Natural killer cell (primary cell): ENCODE data around the gene FBXW2. TPM values are rescaled to one million over a fixed set of nuclear protein-coding genes. Genes with fewer than 3 reads are reported as not detected.

Experiments
- ATAC-seq, 3 donors: fragments of 150-1000 bp in 2 of 3; fragments of 200-7000 bp in 1 of 3; cut with Tn5 transposase; 1 replicate in 1 of 3; 2 replicates in 2 of 3; pipeline ENCODE4 v1.10.0; 2021; ENCODE audit warnings: mild to moderate bottlenecking in 2 of 3, moderate library complexity in 2 of 3
- DNase-seq, 2 donors: peaks; one replicate each; pipeline versions ENCODE4 v3.0.0 to v3.0.0-alpha.2; 2013 to 2021; ENCODE audit warnings: mixed read lengths in 1 of 2
- H3K27ac ChIP-seq: one replicate; pipeline ENCODE4 v1.5.1; 2013; ENCODE audit warnings: mild to moderate bottlenecking, low read length
- H3K27me3 ChIP-seq: one replicate; pipeline ENCODE4 v1.6.1; 2013; ENCODE audit warnings: low read length; ENCODE audit not compliant: control insufficient read depth, insufficient read depth
- H3K36me3 ChIP-seq: one replicate; pipeline ENCODE4 v1.6.1; 2013; ENCODE audit warnings: low read length; ENCODE audit not compliant: control insufficient read depth, insufficient read depth
- H3K4me1 ChIP-seq: one replicate; pipeline ENCODE4 v1.6.1; 2013; ENCODE audit warnings: low read length; ENCODE audit not compliant: control insufficient read depth, insufficient read depth
- H3K4me3 ChIP-seq: one replicate; pipeline ENCODE4 v1.5.1; 2013; ENCODE audit warnings: low read length
- H3K9me3 ChIP-seq: one replicate; pipeline ENCODE4 v1.6.1; 2013; ENCODE audit warnings: low read length; ENCODE audit not compliant: control insufficient read depth, insufficient read depth
- H3K27ac Mint-ChIP-seq, 2 donors: one replicate each; pipeline ENCODE4 v1.8.0; 2022; ENCODE audit warnings: mild to moderate bottlenecking in 2 of 2, mixed read lengths in 2 of 2, moderate library complexity in 1 of 2
- H3K27me3 Mint-ChIP-seq, 2 donors: one replicate each; pipeline ENCODE4 v1.8.0; 2022; ENCODE audit warnings: low read depth in 2 of 2, mixed read lengths in 2 of 2
- H3K36me3 Mint-ChIP-seq: one replicate; pipeline ENCODE4 v1.8.0; 2022; ENCODE audit warnings: mixed read lengths
- H3K4me1 Mint-ChIP-seq, 2 donors: one replicate each; pipeline ENCODE4 v1.8.0; 2022; ENCODE audit warnings: mixed read lengths in 2 of 2
- H3K4me3 Mint-ChIP-seq: one replicate; pipeline ENCODE4 v1.8.0; 2022; ENCODE audit warnings: mild to moderate bottlenecking, moderate library complexity, mixed read lengths
- H3K9me3 Mint-ChIP-seq, 2 donors: one replicate each; pipeline ENCODE4 v1.8.0; 2022; ENCODE audit warnings: mixed read lengths in 2 of 2
- CTCF ChIP-seq: fragments of 200-600 bp; IDR thresholded peaks from one replicate; pipeline ENCODE4 v1.8.0; 2022; ENCODE audit warnings: antibody characterized with exemption
- WGBS: methylation state at CpG from one replicate; pipeline ENCODE4 v1.1.7; 2013; ENCODE audit warnings: missing lambda C conversion rate; ENCODE audit not compliant: insufficient coverage; 5-methylcytosine and 5-hydroxymethylcytosine counted together
- intact Hi-C: fragments of 100-400 bp; cut with micrococcal nuclease; formaldehyde crosslinking; loops from one replicate; pipeline ENCODE4 v1.14.2; 2022
- total RNA-seq, 4 donors: library from RNA; stranded (reverse); fragments of 120-200 nt in 1 of 4; gene quantifications; one replicate each; pipeline versions ENCODE4 v1.2.3 to v1.2.4, GENCODE V29; 2013 to 2022

Gene FBXW2
- total RNA-seq, 3 donors from 2014 or later (not counting 1 experiment from before 2014, with no cell fraction given), result 88.3 to 122 (median 92.6) TPM

GRCh38 chr9:120730654-120731514 is 62.3 kb downstream of the FBXW2 start:
- ATAC-seq (no peak), DNase-seq (no peak)
- Mint-ChIP-seq H3K27me3 (no peaks in the 10 kb centered on the region), H3K36me3 (no peaks in the 10 kb centered on the region), H3K27ac (no peak overlapping the region), H3K4me3 (no peak overlapping the region), H3K9me3 (no peaks in the 10 kb centered on the region), H3K4me1 (no peaks in the 10 kb centered on the region)
- no peaks in the 10 kb centered on the region for H3K9me3 ChIP-seq
- no peak for TF ChIP-seq CTCF
- intact Hi-C loops, result no loop called here
- H3K4me3 ChIP-seq, result no peak overlapping the region
- H3K36me3 ChIP-seq, result no peaks in the 10 kb centered on the region
- peaks cover 5% of the 10 kb centered on the region for H3K4me1 ChIP-seq
- WGBS, result 95% methylated on average over 7 of the region's 7 CpGs
- H3K27me3 ChIP-seq, result no peaks in the 10 kb centered on the region
- no peak overlapping the region for H3K27ac ChIP-seq

GRCh38 chr9:120729791-120730241 is 63.4 kb downstream of the FBXW2 start:
- H3K27ac ChIP-seq, result no peak overlapping the region
- no peaks in the 10 kb centered on the region for H3K36me3 ChIP-seq
- H3K4me3 Mint-ChIP-seq, result no peak overlapping the region
- no peaks in the 10 kb centered on the region for H3K27me3 ChIP-seq
- no peaks in the 10 kb centered on the region for H3K36me3 Mint-ChIP-seq
- no peak for TF ChIP-seq CTCF
- no peaks in the 10 kb centered on the region for H3K4me1 Mint-ChIP-seq
- H3K4me3 ChIP-seq, result no peak overlapping the region
- DNase-seq (no peak), ATAC-seq (no peak)
- H3K9me3 Mint-ChIP-seq, result no peaks in the 10 kb centered on the region
- peaks cover under 1% of the 10 kb centered on the region for H3K4me1 ChIP-seq
- 65% methylated on average over 5 of the region's 5 CpGs for WGBS
- H3K9me3 ChIP-seq, result no peaks in the 10 kb centered on the region
- no peaks in the 10 kb centered on the region for H3K27me3 Mint-ChIP-seq
- intact Hi-C loops, result no loop called here
- H3K27ac Mint-ChIP-seq, result no peak overlapping the region

- DNase-seq (no peak), ATAC-seq (no peak)
- no peak overlapping the region for H3K27ac ChIP-seq
- no peak overlapping the region for H3K4me3 Mint-ChIP-seq
- no peaks in the 10 kb centered on the region for H3K9me3 ChIP-seq
- H3K4me1 Mint-ChIP-seq, result no peaks in the 10 kb centered on the region
- H3K4me3 ChIP-seq, result no peak overlapping the region
- H3K27ac Mint-ChIP-seq, result no peak overlapping the region
- H3K36me3 ChIP-seq, result no peaks in the 10 kb centered on the region
- no peaks in the 10 kb centered on the region for H3K27me3 ChIP-seq
- H3K9me3 Mint-ChIP-seq, result no peaks in the 10 kb centered on the region
- no peaks in the 10 kb centered on the region for H3K27me3 Mint-ChIP-seq
- no peak for TF ChIP-seq CTCF
- H3K36me3 Mint-ChIP-seq, result no peaks in the 10 kb centered on the region
- H3K4me1 ChIP-seq, result no peaks in the 10 kb centered on the region
- intact Hi-C loops, result no loop called here
- WGBS, result 82% methylated on average over 2 of the region's 2 CpGs
Measured at GRCh38 chr9:120726484-120726883, 66.7 kb downstream of the FBXW2 start.

- no peaks in the 10 kb centered on the region for H3K9me3 Mint-ChIP-seq
- no peak overlapping the region for H3K4me3 Mint-ChIP-seq
- no peaks in the 10 kb centered on the region for H3K4me1 Mint-ChIP-seq
- TF ChIP-seq CTCF, result no peak
- H3K27ac Mint-ChIP-seq, result no peak overlapping the region
- ATAC-seq (no peak), DNase-seq (no peak)
- no peak overlapping the region for H3K4me3 ChIP-seq
- no peaks in the 10 kb centered on the region for H3K4me1 ChIP-seq
- no peaks in the 10 kb centered on the region for H3K36me3 ChIP-seq
- H3K27me3 Mint-ChIP-seq, result no peaks in the 10 kb centered on the region
- no peaks in the 10 kb centered on the region for H3K9me3 ChIP-seq
- H3K36me3 Mint-ChIP-seq, result no peaks in the 10 kb centered on the region
- H3K27ac ChIP-seq, result no peak overlapping the region
- no peaks in the 10 kb centered on the region for H3K27me3 ChIP-seq
- intact Hi-C loops, result no loop called here
- 100% methylated on average over 1 of the region's 1 CpG for WGBS
Measured at GRCh38 chr9:120725907-120726306, 67.3 kb downstream of the FBXW2 start.
